ENCODE results near the gene ZFP91. TPM values are rescaled to one million over a fixed set of nuclear protein-coding genes. Genes with fewer than 3 reads are reported as not detected.

Gene ZFP91
- total RNA-seq, 1 experiment from 2014 or later, result 58.6 TPM

DNA sequence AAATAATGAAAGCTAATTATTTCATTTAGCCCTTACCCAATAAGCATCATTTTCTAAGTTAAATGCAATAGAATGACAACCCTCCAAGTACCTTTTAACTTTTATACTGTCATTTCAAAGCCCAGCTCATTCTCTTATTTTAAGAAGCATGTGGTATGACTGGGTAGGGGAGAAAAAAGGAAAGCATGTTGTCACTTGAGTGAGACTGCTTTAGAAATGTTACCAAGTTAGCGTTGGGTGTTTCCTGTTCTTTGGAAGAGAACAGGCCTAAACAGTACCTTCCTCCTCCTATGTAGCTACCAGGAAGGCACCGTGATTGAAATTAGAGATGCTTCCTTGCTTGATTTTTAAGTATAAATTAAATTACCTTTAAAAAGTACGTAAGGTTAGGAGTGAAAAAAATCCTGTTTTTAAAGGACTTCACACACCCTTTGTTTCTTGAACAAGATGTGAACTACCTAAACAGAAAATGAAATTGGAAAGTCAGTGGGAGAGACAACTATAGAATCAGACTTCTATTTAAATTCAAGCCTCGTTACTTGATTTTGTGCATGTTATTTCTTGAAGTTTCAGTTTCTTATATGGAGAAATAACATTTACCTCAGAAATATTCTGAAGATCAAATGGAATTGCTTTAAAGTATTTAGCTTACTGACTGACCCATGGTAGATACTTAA lies 42.9 kb downstream of the ZFP91 start:
- Histone ChIP-seq H3K4me1 (ENCODE audit: control insufficient read depth in 1 of 2, insufficient read depth in 2 of 2, low read length in 2 of 2) (peaks cover 0 to 11% of the 10 kb centered on the region in 2 experiments; a peak in 2 of 4 replicates), H4K20me1 (ENCODE audit: insufficient read depth) (0 out of 2 replicates have a peak, but pooled peaks cover 5% of the 10 kb centered on the region), H3K27ac (ENCODE audit: low read depth, low read length) (no peak overlapping the region), H3K79me2 (ENCODE audit: insufficient read depth, low read length) (0 out of 2 replicates have a peak, but pooled peaks cover 10% of the 10 kb centered on the region), H3K4me2 (ENCODE audit: low read length) (no peak overlapping the region), H3K9me3 (ENCODE audit: control insufficient read depth in 1 of 2, insufficient read depth in 1 of 2, low read depth in 1 of 2, low read length in 2 of 2) (no peaks in the 10 kb centered on the region), H3K9ac (ENCODE audit: low read length) (no peak overlapping the region), H3K9me2 (ENCODE audit: insufficient read depth) (no peaks in the 10 kb centered on the region), H3K36me3 (ENCODE audit: control insufficient read depth in 1 of 2, insufficient read depth in 2 of 2, low read length in 2 of 2) (peaks cover 34 to 51% of the 10 kb centered on the region in 2 experiments; a peak in 3 of 4 replicates), H2AFZ (ENCODE audit: low read depth, low read length, poor library complexity, severe bottlenecking) (no peak overlapping the region), H3K4me3 (replicated peaks in 1 of 2; ENCODE audit: low read depth in 1 of 2, low read length in 2 of 2) (no peak overlapping the region), H3K27me3 (ENCODE audit: insufficient read depth, low read length) (no peaks in the 10 kb centered on the region)
- POLR2A ChIA-PET, result no interaction called here
- DNase-seq (ENCODE audit: low read depth, low spot score), result no peak
- intact Hi-C loops (cut with micrococcal nuclease), result no loop called here
- CTCF ChIA-PET, result no interaction called here
- TF ChIP-seq FOSL1 (IDR thresholded peaks at IDR 0.05; ENCODE audit: low read depth), result no peak
- no peak for ATAC-seq
- RAD21 ChIA-PET (ENCODE audit: low non-redundant PET in 1 of 2, low total read pairs in 2 of 2, uncharacterized antibody in 2 of 2, unreplicated experiment in 2 of 2), result no interaction called here
- no TSS peak for BruUV-seq (replicated peaks)

DNA sequence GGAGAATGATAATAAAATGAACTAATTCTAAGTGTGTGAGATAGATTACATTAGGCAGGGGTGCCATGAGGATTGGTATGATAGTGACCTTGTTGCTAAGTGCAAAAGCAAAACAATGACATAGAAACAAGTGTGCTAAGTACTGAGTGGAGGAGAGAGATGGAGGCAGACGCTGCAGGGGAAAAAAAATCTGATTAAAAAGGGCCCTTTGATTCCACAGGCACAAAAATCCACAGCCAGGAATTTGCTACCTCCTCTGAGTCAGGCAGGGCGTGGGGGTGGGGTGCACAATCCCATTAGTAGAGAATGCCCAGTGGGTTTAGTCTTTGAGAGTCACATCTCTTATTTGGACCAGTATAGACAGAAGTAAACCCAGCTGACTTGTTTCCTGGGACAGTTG lies 43.5 kb downstream of the ZFP91 start, which contains the start of gene CNTF:
Gene CNTF, plus strand, starts transcription at position 322 of the 400 bp plus-strand sequence. CDS start 88 bp downstream, outside the sequence.
- no peaks in the 10 kb centered on the region for H3K9me3 ChIP-seq (ENCODE audit: control insufficient read depth in 1 of 2, insufficient read depth in 1 of 2, low read depth in 1 of 2, low read length in 2 of 2)
- H3K9ac ChIP-seq (ENCODE audit: low read length), result no peak within 1 kb of the TSS
- ChIA-PET CTCF (no interaction called here), POLR2A (no interaction called here), RAD21 (ENCODE audit: low non-redundant PET in 1 of 2, low total read pairs in 2 of 2, uncharacterized antibody in 2 of 2, unreplicated experiment in 2 of 2) (no interaction called here)
- H3K9me2 ChIP-seq (ENCODE audit: insufficient read depth), result no peaks in the 10 kb centered on the region
- H2AFZ ChIP-seq (ENCODE audit: low read depth, low read length, poor library complexity, severe bottlenecking), result no peak within 1 kb of the TSS
- no peak within 1 kb of the TSS for H3K4me3 ChIP-seq (replicated peaks in 1 of 2; ENCODE audit: low read depth in 1 of 2, low read length in 2 of 2)
- no peak within 1 kb of the TSS for H3K27ac ChIP-seq (ENCODE audit: low read depth, low read length)
- intact Hi-C loops (cut with micrococcal nuclease), result no loop called here
- H4K20me1 ChIP-seq (ENCODE audit: insufficient read depth), result 0 out of 2 replicates have a peak, but pooled peaks cover 5% of the 10 kb centered on the region
- H3K27me3 ChIP-seq (ENCODE audit: insufficient read depth, low read length), result no peaks in the 10 kb centered on the region
- no TSS peak for BruUV-seq (replicated peaks)
- no peak for DNase-seq (ENCODE audit: low read depth, low spot score)
- no peak within 1 kb of the TSS for H3K4me2 ChIP-seq (ENCODE audit: low read length)
- H3K79me2 ChIP-seq (ENCODE audit: insufficient read depth, low read length), result 0 out of 2 replicates have a peak, but pooled peaks cover 10% of the 10 kb centered on the region
- no peak for ATAC-seq
- peaks cover 3 to 17% of the 10 kb centered on the region in 2 experiments for H3K4me1 ChIP-seq (ENCODE audit: control insufficient read depth in 1 of 2, insufficient read depth in 2 of 2, low read length in 2 of 2)
- H3K36me3 ChIP-seq (ENCODE audit: control insufficient read depth in 1 of 2, insufficient read depth in 2 of 2, low read length in 2 of 2), result peaks cover 28 to 50% of the 10 kb centered on the region in 2 experiments; a peak in 3 of 4 replicates
- TF ChIP-seq POLR2AphosphoS5 (IDR thresholded peaks at IDR 0.05; ENCODE audit: low read depth, low read length), result no peak
- no peak for TF ChIP-seq YY1 (IDR thresholded peaks at IDR 0.05; ENCODE audit: extremely low read depth, insufficient replicate concordance, low read depth, low read length)
- TF ChIP-seq, protein P1, sequence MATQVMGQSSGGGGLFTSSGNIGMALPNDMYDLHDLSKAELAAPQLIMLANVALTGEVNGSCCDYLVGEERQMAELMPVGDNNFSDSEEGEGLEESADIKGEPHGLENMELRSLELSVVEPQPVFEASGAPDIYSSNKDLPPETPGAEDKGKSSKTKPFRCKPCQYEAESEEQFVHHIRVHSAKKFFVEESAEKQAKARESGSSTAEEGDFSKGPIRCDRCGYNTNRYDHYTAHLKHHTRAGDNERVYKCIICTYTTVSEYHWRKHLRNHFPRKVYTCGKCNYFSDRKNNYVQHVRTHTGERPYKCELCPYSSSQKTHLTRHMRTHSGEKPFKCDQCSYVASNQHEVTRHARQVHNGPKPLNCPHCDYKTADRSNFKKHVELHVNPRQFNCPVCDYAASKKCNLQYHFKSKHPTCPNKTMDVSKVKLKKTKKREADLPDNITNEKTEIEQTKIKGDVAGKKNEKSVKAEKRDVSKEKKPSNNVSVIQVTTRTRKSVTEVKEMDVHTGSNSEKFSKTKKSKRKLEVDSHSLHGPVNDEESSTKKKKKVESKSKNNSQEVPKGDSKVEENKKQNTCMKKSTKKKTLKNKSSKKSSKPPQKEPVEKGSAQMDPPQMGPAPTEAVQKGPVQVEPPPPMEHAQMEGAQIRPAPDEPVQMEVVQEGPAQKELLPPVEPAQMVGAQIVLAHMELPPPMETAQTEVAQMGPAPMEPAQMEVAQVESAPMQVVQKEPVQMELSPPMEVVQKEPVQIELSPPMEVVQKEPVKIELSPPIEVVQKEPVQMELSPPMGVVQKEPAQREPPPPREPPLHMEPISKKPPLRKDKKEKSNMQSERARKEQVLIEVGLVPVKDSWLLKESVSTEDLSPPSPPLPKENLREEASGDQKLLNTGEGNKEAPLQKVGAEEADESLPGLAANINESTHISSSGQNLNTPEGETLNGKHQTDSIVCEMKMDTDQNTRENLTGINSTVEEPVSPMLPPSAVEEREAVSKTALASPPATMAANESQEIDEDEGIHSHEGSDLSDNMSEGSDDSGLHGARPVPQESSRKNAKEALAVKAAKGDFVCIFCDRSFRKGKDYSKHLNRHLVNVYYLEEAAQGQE (IDR thresholded peaks at IDR 0.05; ENCODE audit: low read depth), result no peak
- no peak for TF ChIP-seq TCF7L2 (IDR thresholded peaks at IDR 0.05; ENCODE audit: borderline replicate concordance, extremely low read depth, insufficient read depth, insufficient read length)
- no peak for TF ChIP-seq POLR2A (IDR thresholded peaks at IDR 0.05; ENCODE audit: borderline replicate concordance, extremely low read depth, insufficient read depth, insufficient read length)
- TF ChIP-seq, protein P2, sequence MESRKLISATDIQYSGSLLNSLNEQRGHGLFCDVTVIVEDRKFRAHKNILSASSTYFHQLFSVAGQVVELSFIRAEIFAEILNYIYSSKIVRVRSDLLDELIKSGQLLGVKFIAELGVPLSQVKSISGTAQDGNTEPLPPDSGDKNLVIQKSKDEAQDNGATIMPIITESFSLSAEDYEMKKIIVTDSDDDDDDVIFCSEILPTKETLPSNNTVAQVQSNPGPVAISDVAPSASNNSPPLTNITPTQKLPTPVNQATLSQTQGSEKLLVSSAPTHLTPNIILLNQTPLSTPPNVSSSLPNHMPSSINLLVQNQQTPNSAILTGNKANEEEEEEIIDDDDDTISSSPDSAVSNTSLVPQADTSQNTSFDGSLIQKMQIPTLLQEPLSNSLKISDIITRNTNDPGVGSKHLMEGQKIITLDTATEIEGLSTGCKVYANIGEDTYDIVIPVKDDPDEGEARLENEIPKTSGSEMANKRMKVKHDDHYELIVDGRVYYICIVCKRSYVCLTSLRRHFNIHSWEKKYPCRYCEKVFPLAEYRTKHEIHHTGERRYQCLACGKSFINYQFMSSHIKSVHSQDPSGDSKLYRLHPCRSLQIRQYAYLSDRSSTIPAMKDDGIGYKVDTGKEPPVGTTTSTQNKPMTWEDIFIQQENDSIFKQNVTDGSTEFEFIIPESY (IDR thresholded peaks at IDR 0.05; ENCODE audit: extremely low read depth, insufficient replicate concordance, low read length), result no peak
- no peak for TF ChIP-seq EGR1 (IDR thresholded peaks at IDR 0.05; ENCODE audit: low read depth)
- no peak for TF ChIP-seq ZNF274 (IDR thresholded peaks at IDR 0.05; ENCODE audit: low read depth, low read length)
- no peak for TF ChIP-seq EZH2phosphoT487 (IDR thresholded peaks at IDR 0.05; ENCODE audit: borderline replicate concordance)
- TF ChIP-seq SP1 (IDR thresholded peaks at IDR 0.05; ENCODE audit: low read depth), result no peak
- TF ChIP-seq ELF1 (IDR thresholded peaks at IDR 0.05; ENCODE audit: borderline replicate concordance, low read depth), result no peak
- TF ChIP-seq, protein P3, sequence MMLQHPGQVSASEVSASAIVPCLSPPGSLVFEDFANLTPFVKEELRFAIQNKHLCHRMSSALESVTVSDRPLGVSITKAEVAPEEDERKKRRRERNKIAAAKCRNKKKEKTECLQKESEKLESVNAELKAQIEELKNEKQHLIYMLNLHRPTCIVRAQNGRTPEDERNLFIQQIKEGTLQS (IDR thresholded peaks at IDR 0.05), result no peak
- TF ChIP-seq, protein P4, sequence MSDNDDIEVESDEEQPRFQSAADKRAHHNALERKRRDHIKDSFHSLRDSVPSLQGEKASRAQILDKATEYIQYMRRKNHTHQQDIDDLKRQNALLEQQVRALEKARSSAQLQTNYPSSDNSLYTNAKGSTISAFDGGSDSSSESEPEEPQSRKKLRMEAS (IDR thresholded peaks at IDR 0.05), result no peak
